DMS153 treated with DMSO at 0.1 percent for 48 hours (cell line): ENCODE data around the gene HCN1.
"Not testable (repeated sequence)": the region's sequence is repeated elsewhere in the genome, so short reads cannot be mapped to it uniquely, and the experiment has no call there.

Source experiments
- DNase-seq: peaks from one replicate; lab custom pipeline; 2025; ENCODE audit not compliant: unreplicated experiment; lab: John Stamatoyannopoulos, UW

HCN1 gene

DNA sequence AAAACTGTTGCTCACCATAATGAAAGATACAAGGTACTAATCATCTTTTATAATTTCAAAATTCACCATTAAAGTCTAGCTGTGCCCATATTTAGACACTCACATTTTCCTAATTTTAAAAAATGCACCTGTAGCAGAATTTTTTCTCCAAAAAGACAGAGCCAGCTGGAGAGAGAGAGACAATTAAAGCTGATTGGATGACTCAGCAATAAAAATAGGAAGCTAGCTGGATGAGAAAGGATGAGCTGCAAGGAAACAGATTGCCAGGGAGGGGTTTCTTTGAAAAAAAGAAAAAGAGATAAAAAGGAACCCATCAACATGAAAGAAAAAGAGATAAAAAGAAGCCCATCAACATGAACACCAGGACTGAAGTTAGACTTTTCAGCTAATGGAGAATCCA lies 73.8 kb downstream of the HCN1 start:
- no peak for DNase-seq

- no peak for DNase-seq
These were observed 78.2 kb downstream of the HCN1 start for GRCh38 chr5:45617859-45618416.

DNA sequence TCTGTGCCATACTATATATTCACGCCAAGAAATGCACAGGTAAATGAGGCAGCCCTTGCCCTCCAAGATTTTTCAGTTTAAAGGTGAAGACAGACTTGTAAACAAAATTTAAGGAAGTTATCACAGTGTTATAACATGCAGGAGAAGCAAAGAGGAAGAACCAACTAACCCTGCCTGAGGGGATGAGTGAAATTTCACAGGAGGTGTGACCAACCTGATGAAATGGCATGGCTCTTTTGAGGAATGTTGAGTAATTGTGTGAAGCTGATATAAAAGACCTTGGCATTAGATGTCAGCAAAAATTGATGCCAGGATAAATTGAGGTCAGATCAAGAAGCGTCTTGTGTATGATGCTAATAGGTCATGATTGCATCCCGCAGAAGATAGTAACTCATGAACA lies 86.5 kb downstream of the HCN1 start:
- no peak for DNase-seq

- DNase-seq: no peak
These were observed 92.1 kb downstream of the HCN1 start for GRCh38 chr5:45604092-45604491.

- no peak for DNase-seq
These were observed 94.8 kb downstream of the HCN1 start for GRCh38 chr5:45601424-45601823.

- DNase-seq: no peak
These were observed 99.9 kb downstream of the HCN1 start for GRCh38 chr5:45596320-45596719.

DNA sequence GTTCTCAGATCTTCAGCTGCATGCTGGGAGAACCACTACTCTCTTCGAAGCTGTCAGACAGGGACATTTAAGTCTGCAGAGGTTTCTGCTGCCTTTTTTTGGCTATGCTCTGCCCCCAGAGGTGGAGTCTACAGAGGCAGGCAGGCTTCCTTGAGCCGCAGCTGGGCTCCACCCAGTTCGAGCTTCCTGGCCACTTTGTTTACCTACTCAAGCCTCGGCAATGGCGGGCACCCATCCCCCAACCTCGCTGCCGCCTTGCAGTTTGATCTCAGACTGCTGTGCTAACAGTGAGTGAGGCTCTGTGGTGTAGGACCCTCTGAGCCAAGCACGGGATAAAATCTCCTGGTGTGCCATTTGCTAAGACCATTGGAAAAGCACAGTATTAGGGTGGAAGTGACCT lies 110.2 kb downstream of the HCN1 start:
- DNase-seq: not testable (repeated sequence)

- DNase-seq: no peak
These were observed 117.9 kb downstream of the HCN1 start for GRCh38 chr5:45578270-45578669.

DNA sequence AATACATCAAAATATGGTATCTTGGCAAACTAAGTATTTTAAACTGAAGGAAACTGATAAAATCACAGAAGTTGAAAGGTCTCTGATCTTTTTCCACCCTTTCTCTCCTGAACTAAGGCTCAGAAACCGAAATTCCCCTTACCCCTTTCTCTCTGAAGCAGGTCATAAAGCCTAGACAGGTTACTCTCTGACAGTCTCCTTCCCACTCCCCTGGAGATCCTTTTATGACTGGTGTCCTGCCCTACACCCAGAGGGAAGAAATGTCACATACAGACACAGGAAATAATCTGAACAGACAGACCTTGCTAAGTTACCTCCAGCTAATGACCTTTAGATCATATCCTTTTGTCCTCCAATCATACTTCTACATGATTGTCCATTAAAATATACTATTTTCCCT lies 127.4 kb downstream of the HCN1 start:
- DNase-seq: no peak

GRCh38 chr5:45542421-45542820 lies 153.8 kb downstream of the HCN1 start:
- no peak for DNase-seq

DNA sequence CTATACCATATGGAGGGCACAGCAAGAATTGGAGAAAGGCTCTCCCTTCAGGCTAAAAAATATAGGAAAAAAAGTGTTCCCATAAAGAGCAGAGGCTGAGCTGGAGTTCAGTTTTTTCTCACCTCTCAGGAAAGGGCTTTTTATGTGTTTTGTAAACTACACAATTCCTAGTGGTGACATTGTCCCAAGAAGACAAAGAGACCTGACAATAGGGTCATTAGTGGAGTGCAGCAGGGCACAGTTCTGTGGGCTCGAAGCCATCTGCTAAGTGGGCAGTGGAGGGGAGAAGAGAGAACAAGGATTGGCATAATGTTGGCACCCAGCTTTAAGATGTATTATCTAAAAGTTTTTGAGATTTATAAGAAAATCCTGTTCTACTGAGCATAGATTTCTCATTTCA lies 162.5 kb downstream of the HCN1 start:
- DNase-seq: no peak

DNA sequence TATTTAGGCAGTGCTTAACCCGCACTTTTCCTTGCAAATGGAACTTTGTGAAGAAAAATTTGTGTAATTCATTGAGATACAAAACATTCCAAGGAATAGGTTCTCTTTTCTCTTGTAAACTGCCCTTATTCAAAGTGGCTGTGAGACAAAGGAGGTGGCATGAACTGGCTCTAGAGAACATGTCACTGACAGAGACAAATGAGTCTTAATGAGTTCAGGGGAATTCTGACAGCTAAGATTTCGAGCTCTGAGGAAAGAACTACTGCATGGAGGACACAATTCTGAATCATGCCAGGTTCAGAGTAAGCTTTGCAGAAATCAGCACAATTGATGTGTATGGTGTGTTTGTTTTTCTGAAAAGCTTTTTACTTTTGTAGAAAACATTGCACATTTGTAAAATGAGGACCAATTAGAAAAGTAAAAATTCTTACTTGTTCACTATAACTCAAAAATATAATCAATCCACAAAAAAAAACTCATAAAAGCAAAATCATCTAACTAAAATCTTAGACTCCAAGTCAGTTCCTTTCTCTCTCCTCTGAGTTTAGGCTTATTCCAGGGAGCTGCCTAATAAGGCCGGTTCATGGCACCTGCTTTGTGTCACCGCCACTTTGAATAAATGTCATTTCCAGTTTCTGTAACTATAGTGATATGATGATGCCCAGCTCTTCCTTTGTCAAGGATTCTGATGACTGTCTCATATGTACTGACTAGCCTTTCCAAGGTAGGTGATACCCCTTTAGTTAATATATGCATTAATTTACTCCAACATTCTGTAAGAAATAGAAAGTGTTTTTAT lies 163.2 kb downstream of the HCN1 start:
- DNase-seq: no peak

DNA sequence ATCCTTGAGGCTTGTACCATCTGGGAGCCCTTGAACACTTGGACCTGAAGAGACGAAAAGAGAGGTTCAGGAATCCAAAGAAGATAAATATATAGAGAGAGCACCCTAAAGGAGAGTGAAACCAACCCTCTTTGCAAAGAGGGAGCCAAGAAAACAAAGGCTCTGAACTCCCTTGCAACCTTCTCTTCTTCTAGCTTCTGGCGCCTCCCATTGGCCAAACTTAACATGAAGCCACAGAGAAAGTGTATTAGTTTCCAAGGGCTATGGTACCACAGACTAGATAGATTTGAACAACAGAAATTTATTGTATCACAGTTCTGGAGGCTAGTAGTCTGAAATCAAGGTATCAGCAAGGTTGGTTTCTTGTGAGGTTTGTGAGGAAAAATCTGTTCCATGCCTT lies 175.1 kb downstream of the HCN1 start:
- DNase-seq: no peak

- no peak for DNase-seq
These were observed 183.7 kb downstream of the HCN1 start for GRCh38 chr5:45512521-45512920.

GRCh38 chr5:45509371-45509770 lies 186.8 kb downstream of the HCN1 start:
- no peak for DNase-seq

GRCh38 chr5:45508135-45508534 lies 188.0 kb downstream of the HCN1 start:
- no peak for DNase-seq

- peak; percentile 7 for DNase-seq
These were observed 189.0 kb downstream of the HCN1 start for GRCh38 chr5:45507178-45507577.

- not testable (repeated sequence) for DNase-seq
These were observed 197.2 kb downstream of the HCN1 start for GRCh38 chr5:45499006-45499405.

- no peak for DNase-seq
These were observed 204.8 kb downstream of the HCN1 start for GRCh38 chr5:45491368-45491767.

DNA sequence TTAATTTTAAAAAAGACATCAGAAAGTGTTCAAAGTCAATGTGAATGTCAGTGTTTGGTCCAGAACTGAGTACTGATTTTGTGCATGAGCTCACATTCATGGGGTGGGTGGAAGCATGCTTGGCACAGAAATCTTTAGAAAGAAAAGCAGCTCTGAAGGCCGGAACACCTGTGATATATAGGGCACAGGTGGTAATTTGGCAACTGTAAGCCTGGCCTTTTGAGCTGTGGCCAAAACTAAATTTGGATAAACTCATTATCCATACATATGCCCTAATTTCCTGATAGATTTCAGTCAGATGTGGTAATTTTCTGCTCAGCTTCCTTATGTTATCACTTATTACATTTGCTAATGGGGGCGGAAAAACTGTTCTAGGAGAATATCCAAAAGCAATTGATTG lies 211.4 kb downstream of the HCN1 start:
- no peak for DNase-seq

DNA sequence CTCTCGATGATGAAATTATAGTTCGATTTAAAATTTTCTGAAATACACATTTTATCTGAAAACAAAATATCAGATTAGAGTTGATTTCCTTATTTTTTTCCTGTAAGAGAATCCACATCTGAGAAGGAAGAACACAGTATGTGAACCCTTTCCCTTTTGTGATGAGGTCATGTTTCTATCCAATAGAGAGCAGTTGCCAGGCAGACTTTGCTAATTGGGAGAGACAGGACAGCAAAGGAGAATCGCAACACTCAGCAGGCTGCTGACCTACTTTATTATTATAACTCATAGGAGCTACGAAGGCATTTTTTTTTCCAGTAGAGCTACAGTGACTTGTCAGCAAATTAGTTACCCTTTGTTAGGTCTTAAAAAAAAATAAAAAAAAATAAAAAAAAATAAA lies 242.1 kb downstream of the HCN1 start:
- DNase-seq: no peak

DNA sequence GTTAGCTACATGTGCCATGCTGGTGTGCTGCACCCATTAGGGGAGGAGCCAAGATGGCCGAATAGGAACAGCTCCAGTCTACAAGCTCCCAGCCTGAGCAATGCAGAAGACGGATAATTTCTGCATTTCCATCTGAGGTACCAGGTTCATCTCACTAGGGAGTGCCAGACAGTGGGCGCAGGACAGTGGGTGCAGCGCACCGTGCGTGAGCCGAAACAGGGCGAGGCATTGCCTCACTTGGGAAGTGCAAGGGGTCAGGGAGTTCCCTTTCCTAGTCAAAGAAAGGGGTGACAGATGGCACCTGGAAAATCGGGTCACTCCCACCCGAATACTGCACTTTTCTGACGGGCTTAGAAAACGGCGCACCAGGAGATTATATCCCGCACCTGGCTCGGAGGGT lies 251.3 kb downstream of the HCN1 start:
- not testable (repeated sequence) for DNase-seq

DNA sequence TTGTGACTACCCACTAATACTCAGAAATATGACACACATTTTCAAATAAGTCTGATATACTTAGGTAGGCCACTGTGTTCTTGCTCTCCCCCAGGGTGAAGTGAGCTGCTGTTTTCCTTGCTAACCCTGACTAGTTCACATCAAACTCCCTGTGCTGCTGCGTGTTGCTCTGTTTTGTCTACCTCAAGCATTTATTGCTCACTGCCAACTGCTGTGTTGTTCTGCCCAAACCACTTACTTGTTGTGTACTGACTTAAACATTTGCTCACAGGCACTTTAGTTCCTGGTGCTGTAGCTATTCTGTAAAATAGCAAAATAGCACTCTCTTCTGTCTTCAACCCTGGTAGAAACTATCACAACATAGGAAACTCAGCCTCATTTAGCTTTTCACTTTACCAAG lies 255.7 kb downstream of the HCN1 start:
- no peak for DNase-seq
